WTC11 (cell line): Measurements from ENCODE around the gene KBTBD12. TPM values are rescaled to one million over a fixed set of nuclear protein-coding genes. Genes with fewer than 3 reads are reported as not detected.

Experiments
- ATAC-seq: fragments of 200-7000 bp; cut with Tn5 transposase; 2 replicates; pipeline ENCODE4 v1.10.0; 2021; ENCODE audit warnings: mild to moderate bottlenecking, moderate library complexity
- CTCF ChIA-PET: fragments of 300-600 bp; sonication (Branson Sonifier 250); formaldehyde crosslinking; loops from one replicate; lab custom pipeline; 2021; ENCODE audit warnings: antibody characterized with exemption; lab: Charles Lee
- POLR2A ChIA-PET: fragments of 350-600 bp; sonication (Branson Sonifier 250); formaldehyde crosslinking; loops from one replicate; lab custom pipeline; 2021; ENCODE audit warnings: antibody characterized with exemption; lab: Charles Lee
- DNase-seq: peaks from one replicate; pipeline ENCODE4 v3.0.0; 2021; ENCODE audit warnings: low spot score
- H3K27ac Mint-ChIP-seq: 2 replicates; pipeline ENCODE4 v1.8.0; 2021; ENCODE audit warnings: mixed read lengths
- H3K27me3 Mint-ChIP-seq: 2 replicates; pipeline ENCODE4 v1.8.0; 2021; ENCODE audit warnings: low read depth, mild to moderate bottlenecking, moderate library complexity, mixed read lengths
- H3K36me3 Mint-ChIP-seq: 2 replicates; pipeline ENCODE4 v1.8.0; 2021; ENCODE audit warnings: mixed read lengths
- H3K4me1 Mint-ChIP-seq: 2 replicates; pipeline ENCODE4 v1.8.0; 2022; ENCODE audit warnings: mixed read lengths
- H3K4me3 Mint-ChIP-seq: 2 replicates; pipeline ENCODE4 v1.8.0; 2021; ENCODE audit warnings: mild to moderate bottlenecking, moderate library complexity, mixed read lengths
- H3K9me3 Mint-ChIP-seq: 2 replicates; pipeline ENCODE4 v1.8.0; 2021; ENCODE audit warnings: mixed read lengths
- CREB1 ChIP-seq: sonication (generic); formaldehyde crosslinking; IDR thresholded peaks from 2 replicates; pipeline ENCODE4 v1.8.0; 2023; ENCODE audit warnings: mild to moderate bottlenecking, missing genetic modification reagents
- KAT7 ChIP-seq: sonication (generic); formaldehyde crosslinking; IDR thresholded peaks from 2 replicates; pipeline ENCODE4 v1.8.1; 2023; ENCODE audit warnings: missing genetic modification reagents, mild to moderate bottlenecking, borderline replicate concordance
- NR2C2 ChIP-seq: sonication (generic); formaldehyde crosslinking; IDR thresholded peaks from 2 replicates; pipeline ENCODE4 v1.8.0; 2022; ENCODE audit warnings: mild to moderate bottlenecking, missing genetic modification reagents
- PRRX2 ChIP-seq: fragments of 250-450 bp; sonication (Bioruptor Pico); IDR thresholded peaks from 2 replicates; pipeline ENCODE4 v1.8.0; 2021; ENCODE audit warnings: mild to moderate bottlenecking
- RELA ChIP-seq: sonication (generic); formaldehyde crosslinking; IDR thresholded peaks from 2 replicates; pipeline ENCODE4 v1.8.1; 2022; ENCODE audit warnings: missing genetic modification reagents, mild to moderate bottlenecking, borderline replicate concordance
- SP1 ChIP-seq: sonication (generic); formaldehyde crosslinking; conservative IDR thresholded peaks from 2 replicates; pipeline ENCODE4 v1.8.1; 2022; ENCODE audit warnings: missing genetic modification reagents
- TEAD4 ChIP-seq: sonication (generic); formaldehyde crosslinking; IDR thresholded peaks from 2 replicates; pipeline ENCODE4 v1.8.0; 2022; ENCODE audit warnings: mild to moderate bottlenecking, missing genetic modification reagents
- ZNF219 ChIP-seq: sonication (generic); formaldehyde crosslinking; IDR thresholded peaks from 2 replicates; pipeline ENCODE4 v1.8.0; 2023; ENCODE audit warnings: missing genetic modification reagents, mild to moderate bottlenecking, borderline replicate concordance
- ZNF232 ChIP-seq: sonication (generic); formaldehyde crosslinking; IDR thresholded peaks from 2 replicates; pipeline ENCODE4 v1.8.0; 2022; ENCODE audit warnings: mild to moderate bottlenecking, missing genetic modification reagents
- total RNA-seq: library from RNA; stranded (reverse); gene quantifications from 3 replicates; pipeline ENCODE4 v1.2.3, GENCODE V29; 2021
- TF ChIP-seq, protein P1 (sequence below): sonication (generic); formaldehyde crosslinking; IDR thresholded peaks from 2 replicates; pipeline ENCODE4 v1.8.1; 2023; ENCODE audit warnings: mild to moderate bottlenecking, missing genetic modification reagents
- TF ChIP-seq, protein P2 (sequence below): sonication (generic); formaldehyde crosslinking; IDR thresholded peaks from 2 replicates; pipeline ENCODE4 v1.8.0; 2023; ENCODE audit warnings: mild to moderate bottlenecking, missing genetic modification reagents
- TF ChIP-seq, protein P3 (sequence below): sonication (generic); formaldehyde crosslinking; conservative IDR thresholded peaks from 2 replicates; pipeline ENCODE4 v1.8.1; 2022; ENCODE audit warnings: mild to moderate bottlenecking, missing genetic modification reagents
- TF ChIP-seq, protein P4 (sequence below): sonication (generic); formaldehyde crosslinking; IDR thresholded peaks from 2 replicates; pipeline ENCODE4 v1.8.1; 2022; ENCODE audit warnings: low read depth, missing genetic modification reagents, borderline replicate concordance
- TF ChIP-seq, protein P5 (sequence below): fragments of 250-450 bp; sonication (Bioruptor Pico); conservative IDR thresholded peaks from 2 replicates; pipeline ENCODE4 v1.9.0; 2021; ENCODE audit warnings: mild to moderate bottlenecking

The KBTBD12 gene
- total RNA-seq, 1 experiment from 2014 or later: 0.22 TPM

DNA sequence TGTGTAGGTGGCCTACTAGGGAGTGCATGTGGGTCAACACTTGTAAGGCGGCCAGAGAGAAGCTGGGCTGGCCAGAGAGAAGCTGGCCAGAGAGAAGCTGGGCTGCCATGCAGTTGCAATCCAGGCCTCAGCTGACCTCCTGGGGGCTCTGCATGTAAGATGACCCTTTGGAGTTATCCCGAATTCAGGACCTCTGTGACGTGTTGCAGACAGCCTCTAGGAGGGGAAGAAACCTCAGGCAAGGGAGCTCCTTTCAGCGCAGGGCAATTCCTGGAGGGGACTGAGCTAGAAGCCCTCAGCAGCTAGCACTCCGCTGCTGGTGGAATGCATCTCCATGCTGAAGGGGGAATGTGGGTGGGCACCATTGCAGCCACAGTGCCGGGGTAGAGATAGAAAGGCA is 15.8 kb upstream of the KBTBD12 start:
- Mint-ChIP-seq H3K9me3 (peaks cover 13% of the 10 kb centered on the region), H3K4me1 (no peaks in the 10 kb centered on the region), H3K27me3 (peaks cover 16% of the 10 kb centered on the region), H3K27ac (no peak overlapping the region; the same call in 1 of the 2 replicates), H3K4me3 (no peak overlapping the region), H3K36me3 (no peaks in the 10 kb centered on the region)
- ATAC-seq (peak; percentile 63; the same call in 1 of the 2 replicates), DNase-seq (no peak)
- ChIA-PET POLR2A (no interaction called here), CTCF (interaction anchor here (0.8 to 1.3 kb wide), 5 partner anchors 61 to 324 kb away, joined by 3 to 7 read pairs (median 3); no protein-coding TSS in a partner anchor)
- TF ChIP-seq, protein P1, sequence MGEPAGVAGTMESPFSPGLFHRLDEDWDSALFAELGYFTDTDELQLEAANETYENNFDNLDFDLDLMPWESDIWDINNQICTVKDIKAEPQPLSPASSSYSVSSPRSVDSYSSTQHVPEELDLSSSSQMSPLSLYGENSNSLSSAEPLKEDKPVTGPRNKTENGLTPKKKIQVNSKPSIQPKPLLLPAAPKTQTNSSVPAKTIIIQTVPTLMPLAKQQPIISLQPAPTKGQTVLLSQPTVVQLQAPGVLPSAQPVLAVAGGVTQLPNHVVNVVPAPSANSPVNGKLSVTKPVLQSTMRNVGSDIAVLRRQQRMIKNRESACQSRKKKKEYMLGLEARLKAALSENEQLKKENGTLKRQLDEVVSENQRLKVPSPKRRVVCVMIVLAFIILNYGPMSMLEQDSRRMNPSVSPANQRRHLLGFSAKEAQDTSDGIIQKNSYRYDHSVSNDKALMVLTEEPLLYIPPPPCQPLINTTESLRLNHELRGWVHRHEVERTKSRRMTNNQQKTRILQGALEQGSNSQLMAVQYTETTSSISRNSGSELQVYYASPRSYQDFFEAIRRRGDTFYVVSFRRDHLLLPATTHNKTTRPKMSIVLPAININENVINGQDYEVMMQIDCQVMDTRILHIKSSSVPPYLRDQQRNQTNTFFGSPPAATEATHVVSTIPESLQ (CRISPR knock-in tag): no peak
- TF ChIP-seq PRRX2: no peak
- TF ChIP-seq, protein P2, sequence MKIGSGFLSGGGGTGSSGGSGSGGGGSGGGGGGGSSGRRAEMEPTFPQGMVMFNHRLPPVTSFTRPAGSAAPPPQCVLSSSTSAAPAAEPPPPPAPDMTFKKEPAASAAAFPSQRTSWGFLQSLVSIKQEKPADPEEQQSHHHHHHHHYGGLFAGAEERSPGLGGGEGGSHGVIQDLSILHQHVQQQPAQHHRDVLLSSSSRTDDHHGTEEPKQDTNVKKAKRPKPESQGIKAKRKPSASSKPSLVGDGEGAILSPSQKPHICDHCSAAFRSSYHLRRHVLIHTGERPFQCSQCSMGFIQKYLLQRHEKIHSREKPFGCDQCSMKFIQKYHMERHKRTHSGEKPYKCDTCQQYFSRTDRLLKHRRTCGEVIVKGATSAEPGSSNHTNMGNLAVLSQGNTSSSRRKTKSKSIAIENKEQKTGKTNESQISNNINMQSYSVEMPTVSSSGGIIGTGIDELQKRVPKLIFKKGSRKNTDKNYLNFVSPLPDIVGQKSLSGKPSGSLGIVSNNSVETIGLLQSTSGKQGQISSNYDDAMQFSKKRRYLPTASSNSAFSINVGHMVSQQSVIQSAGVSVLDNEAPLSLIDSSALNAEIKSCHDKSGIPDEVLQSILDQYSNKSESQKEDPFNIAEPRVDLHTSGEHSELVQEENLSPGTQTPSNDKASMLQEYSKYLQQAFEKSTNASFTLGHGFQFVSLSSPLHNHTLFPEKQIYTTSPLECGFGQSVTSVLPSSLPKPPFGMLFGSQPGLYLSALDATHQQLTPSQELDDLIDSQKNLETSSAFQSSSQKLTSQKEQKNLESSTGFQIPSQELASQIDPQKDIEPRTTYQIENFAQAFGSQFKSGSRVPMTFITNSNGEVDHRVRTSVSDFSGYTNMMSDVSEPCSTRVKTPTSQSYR (CRISPR knock-in tag): no peak
- TF ChIP-seq, protein P3, sequence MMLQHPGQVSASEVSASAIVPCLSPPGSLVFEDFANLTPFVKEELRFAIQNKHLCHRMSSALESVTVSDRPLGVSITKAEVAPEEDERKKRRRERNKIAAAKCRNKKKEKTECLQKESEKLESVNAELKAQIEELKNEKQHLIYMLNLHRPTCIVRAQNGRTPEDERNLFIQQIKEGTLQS (CRISPR knock-in tag): no peak

DNA sequence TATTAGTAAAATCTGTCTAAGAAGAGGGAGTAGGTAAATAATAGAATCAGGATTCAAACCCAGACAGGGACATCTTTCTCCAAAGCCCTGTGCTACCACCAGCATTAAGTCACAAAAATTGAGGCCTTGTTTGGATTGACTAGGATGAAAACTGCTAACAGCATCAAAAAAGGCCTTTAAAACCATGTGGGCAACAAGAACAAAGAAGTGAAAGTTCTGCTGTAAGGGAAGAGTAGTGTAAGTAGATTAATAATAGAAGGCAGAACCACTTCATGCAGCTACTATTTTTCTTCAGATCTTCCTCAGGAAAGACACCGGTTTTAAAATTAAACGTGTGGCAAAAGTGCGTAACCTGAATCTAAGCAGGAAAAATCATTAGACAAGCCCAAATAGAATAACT is 15.3 kb upstream of the KBTBD12 start:
- no peak overlapping the region for H3K4me3 Mint-ChIP-seq
- no peaks in the 10 kb centered on the region for H3K4me1 Mint-ChIP-seq
- H3K36me3 Mint-ChIP-seq: no peaks in the 10 kb centered on the region
- DNase-seq: no peak
- POLR2A ChIA-PET: no interaction called here
- peaks cover 16% of the 10 kb centered on the region for H3K27me3 Mint-ChIP-seq
- CTCF ChIA-PET: interaction anchor here (0.8 to 1.3 kb wide), 5 partner anchors 60 to 325 kb away, joined by 3 to 7 read pairs (median 3); no protein-coding TSS in a partner anchor
- no peak overlapping the region for H3K27ac Mint-ChIP-seq
- no peak for TF ChIP-seq RELA
- TF ChIP-seq, protein P4, sequence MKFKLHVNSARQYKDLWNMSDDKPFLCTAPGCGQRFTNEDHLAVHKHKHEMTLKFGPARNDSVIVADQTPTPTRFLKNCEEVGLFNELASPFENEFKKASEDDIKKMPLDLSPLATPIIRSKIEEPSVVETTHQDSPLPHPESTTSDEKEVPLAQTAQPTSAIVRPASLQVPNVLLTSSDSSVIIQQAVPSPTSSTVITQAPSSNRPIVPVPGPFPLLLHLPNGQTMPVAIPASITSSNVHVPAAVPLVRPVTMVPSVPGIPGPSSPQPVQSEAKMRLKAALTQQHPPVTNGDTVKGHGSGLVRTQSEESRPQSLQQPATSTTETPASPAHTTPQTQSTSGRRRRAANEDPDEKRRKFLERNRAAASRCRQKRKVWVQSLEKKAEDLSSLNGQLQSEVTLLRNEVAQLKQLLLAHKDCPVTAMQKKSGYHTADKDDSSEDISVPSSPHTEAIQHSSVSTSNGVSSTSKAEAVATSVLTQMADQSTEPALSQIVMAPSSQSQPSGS: no peak
- TF ChIP-seq ZNF232 (CRISPR knock-in tag): no peak
- TF ChIP-seq SP1: no peak
- H3K9me3 Mint-ChIP-seq: peaks cover 14% of the 10 kb centered on the region
- ATAC-seq: no peak

DNA sequence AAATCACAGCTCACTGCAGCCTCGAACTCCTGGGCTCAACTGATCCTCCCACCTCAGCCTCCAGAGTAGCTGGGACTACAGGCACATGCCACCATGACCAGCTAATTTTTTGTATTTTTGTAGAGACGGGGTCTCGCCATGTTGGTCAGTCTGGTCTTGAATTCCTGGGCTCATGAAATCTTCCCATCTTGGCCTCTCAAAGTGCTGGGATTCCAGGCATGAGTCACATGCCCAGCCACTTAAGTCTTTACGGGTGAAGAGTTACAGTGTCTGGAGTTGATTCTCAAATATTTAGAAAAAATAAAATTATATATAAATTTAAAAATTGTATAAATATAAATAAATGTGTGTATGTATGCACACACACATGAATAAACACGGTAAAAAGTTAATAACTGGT is 14.5 kb upstream of the KBTBD12 start:
- H3K4me3 Mint-ChIP-seq: no peak overlapping the region
- CTCF ChIA-PET: interaction anchor here (0.6 kb wide), 1 partner anchor 325 kb away, joined by 3 read pairs; no protein-coding TSS in a partner anchor
- peaks cover 16% of the 10 kb centered on the region for H3K27me3 Mint-ChIP-seq
- ATAC-seq (no peak), DNase-seq (no peak)
- H3K27ac Mint-ChIP-seq: no peak overlapping the region
- POLR2A ChIA-PET: no interaction called here
- H3K4me1 Mint-ChIP-seq: no peaks in the 10 kb centered on the region
- no peaks in the 10 kb centered on the region for H3K36me3 Mint-ChIP-seq
- peaks cover 14% of the 10 kb centered on the region for H3K9me3 Mint-ChIP-seq
- TF ChIP-seq NR2C2 (no peak), ZNF219 (CRISPR knock-in tag) (no peak), CREB1 (no peak), KAT7 (CRISPR knock-in tag) (no peak), TEAD4 (no peak)
- TF ChIP-seq, protein P5, sequence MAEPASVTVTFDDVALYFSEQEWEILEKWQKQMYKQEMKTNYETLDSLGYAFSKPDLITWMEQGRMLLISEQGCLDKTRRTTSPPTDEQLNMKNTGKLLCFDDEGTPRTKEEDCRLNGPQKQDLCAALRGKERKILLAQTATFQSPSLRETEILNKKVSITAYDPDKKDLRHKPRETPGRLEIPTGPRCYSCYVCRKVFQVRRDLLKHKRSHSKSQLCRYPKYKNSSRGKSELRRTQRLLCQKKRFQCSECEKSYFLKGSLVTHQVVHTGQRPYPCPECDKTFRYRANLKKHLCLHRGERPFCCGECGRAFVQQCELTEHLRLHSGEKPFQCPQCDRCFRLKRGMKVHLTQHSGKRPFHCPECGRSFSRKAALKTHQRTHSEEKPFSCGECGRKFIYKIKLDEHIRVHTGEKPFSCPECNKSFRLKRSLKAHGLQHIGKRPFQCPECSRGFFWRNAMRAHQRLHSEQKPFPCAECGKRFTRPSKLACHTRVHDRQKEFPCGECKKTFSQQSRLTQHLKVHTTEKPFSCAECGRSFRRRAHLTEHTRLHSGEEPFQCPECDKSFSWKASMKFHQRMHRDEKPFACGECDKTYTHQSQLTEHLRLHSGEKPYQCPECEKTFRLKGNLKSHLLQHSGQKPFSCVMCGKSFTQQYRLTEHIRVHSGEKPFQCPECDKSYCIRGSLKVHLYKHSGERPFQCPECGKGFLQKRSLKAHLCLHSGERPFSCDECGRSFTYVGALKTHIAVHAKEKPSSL (CRISPR knock-in tag): no peak
